Hindlimb muscle (tissue), 1 donor: ENCODE results near the gene SMNDC1. TPM values are rescaled to one million over a fixed set of nuclear protein-coding genes. Genes with fewer than 3 reads are reported as not detected.
"Not testable (repeated sequence)": the region's sequence is repeated elsewhere in the genome, so short reads cannot be mapped to it uniquely, and the experiment has no call there.

Experiments used
- DNase-seq: peaks from one replicate; pipeline ENCODE4 v3.0.0-alpha.2; 2013
- polyA plus RNA-seq: library from polyadenylated mRNA; unstranded; fragments of 120-200 nt; gene quantifications from one replicate; pipeline ENCODE4 v1.2.1, GENCODE V29; 2013; ENCODE audit not compliant: insufficient read length

The SMNDC1 gene
- polyA plus RNA-seq: 33.9 TPM

DNA sequence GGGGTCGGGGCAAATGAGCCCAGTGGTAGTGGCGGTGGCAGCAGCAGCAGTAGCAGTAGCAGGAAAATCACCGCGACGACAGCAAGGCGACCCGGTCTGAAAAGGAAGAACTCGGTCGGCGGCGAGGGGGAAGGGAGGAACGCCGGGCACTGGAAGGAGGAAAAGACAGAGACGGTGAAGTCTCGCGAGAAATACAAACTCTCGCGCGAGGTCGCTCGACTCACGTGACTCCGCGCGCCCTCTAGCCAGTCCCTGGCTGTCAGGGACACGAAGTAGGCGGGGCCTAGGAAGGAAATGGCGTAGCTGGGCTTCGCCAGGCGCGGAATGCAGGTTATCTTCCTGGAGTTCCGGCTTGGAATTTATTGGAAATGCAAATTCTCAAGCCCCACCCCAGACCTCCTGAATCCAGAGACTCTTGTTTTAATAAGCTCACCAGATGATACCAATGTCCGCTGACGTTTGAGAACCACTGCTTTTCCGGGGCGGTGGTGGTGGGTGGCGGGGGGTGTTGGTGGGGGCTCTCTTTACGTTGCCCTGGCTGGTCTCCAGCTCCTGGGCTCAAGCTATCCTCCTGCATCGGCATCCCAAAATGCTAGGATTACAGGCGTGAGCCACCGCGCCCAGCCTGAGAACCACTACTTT, at the start of gene SMNDC1:
Gene SMNDC1, minus strand, starts transcription at position 141 of the 642 bp plus-strand sequence. CDS start 1,333 bp downstream, outside the sequence.
- DNase-seq: peak; percentile 99

DNA sequence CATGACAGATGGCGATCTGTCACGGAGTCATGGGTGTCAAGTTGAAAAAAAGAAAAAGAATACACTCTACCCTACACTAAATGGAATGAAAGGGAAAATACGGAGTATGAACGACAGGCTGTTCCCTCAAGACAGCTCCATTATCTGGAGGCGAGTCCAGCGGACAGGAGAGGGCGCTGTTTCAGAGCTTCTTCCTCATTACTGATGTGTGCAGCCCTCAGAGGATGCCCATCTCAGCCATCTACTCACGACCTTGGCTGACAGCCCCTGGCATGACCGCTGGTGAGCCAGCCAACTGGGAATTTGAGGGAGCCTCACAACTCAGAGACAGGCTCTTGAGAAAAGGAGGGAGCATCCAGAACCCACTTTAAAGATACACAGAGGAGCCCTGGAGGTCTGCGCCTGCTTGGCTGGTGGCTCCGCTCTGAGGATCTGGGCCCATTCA, 49.6 kb upstream of the SMNDC1 start:
- peak; percentile 37 for DNase-seq

DNA sequence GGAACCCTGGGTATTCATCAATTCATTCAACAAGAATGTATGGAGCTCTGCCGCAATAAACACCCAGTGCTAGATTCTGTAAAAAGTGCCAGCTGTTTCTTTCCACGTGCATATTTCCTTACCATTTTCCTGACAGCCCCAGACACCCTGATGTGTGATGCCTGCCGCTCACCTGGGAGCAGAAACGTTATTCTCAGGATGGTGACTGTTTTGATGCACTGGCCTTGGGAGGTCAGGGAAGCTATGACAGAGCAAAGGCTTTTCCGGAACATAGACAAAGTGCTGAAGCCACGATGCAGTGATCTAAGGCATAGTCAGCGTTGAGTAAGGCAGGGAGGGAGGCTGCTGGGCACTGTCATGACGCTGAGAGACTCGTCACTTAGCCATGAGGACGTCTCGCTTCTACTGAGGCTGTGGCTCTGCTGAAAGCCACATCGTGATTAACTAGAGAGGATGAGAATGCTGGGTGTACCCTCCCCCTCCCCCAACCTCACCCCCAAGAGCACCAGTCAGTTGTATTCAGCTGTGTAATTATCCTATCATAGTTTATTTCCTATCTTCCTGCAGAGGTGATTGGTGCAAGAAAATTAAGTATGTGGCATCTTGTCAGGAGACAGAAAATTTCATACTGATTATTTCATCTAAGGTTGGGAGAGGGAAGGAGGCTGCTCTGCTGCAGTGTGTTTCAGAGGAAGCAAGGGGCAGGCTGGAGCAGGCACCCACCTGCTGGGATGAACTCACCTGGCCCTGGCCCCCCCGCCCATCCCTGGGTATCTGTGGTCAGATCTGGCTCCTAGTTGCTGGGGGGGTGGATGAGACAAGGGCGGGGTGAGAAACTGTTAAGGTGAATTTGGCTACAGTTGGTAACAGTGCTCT, 48.8 kb upstream of the SMNDC1 start:
- no peak for DNase-seq

DNA sequence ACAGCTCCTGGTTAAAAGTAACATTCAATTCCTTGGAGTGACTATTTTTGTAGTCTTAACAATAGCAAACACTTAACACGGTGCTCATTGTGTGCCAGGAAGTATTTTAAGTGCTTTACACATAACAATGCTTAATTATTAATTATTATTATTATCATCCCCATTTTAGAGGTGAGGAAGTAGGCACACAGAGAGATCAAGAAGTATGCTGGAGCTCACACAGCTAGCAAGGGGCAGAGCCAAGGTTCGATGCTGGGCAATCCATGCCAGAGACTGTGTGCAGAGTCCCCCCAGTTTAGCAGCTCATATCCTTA, 48.2 kb upstream of the SMNDC1 start:
- no peak for DNase-seq

DNA sequence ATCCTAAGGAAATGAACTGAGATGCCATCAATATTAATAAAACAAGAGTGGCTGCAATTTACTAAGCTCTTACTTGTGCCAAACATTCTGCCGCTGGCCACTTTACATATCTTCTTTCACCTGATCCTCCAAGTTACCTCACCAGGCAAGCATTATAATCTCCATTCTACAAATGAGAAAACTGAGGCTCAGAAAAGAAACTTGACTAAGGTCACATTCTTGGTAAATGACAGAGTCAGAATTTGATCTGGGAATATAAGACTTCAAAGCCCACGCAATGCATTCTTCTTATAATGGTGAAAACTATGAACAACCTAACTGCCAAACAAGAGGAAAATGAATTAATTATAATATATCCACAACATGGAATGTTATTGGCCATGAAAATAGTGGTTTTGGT, 46.1 kb upstream of the SMNDC1 start:
- DNase-seq: no peak

DNA sequence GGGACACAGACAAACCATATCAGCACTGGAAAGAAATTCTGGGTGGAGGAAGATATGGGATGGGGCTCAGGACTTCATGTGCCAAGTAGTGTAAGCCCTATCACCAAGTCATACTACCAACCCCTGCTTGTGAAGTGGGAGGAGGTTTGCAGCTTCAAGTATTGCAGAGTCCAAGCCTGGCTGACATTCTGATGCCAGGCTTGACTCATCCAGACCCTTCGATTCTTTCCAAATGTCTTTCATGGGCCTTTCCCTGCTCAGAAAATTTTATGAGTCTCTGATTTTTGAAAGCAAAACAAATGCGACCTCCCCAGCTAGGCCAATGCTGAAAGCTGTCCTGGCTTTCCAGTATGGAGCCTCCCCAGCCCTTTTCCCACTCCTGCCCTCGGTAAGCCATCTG, 45.1 kb upstream of the SMNDC1 start:
- DNase-seq: no peak

DNA sequence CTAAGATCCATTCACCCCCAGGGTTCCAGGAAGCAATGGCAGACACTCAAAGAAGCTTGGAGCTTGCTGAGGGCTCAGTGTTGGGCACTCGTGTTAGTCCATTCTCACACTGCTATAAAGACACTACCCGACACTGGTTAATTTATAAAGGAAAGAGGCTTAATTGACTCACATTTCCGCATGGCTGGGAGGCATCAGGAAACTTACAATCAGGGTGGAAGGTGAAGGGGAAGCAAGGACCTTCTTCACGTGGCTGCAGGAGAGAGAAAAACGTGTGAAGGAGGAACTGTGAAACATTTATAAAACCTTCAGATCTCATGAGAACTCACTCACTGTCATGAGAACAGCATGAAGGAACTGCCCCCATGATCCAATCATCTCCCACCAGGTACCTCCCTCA, 44.7 kb upstream of the SMNDC1 start:
- DNase-seq: no peak

DNA sequence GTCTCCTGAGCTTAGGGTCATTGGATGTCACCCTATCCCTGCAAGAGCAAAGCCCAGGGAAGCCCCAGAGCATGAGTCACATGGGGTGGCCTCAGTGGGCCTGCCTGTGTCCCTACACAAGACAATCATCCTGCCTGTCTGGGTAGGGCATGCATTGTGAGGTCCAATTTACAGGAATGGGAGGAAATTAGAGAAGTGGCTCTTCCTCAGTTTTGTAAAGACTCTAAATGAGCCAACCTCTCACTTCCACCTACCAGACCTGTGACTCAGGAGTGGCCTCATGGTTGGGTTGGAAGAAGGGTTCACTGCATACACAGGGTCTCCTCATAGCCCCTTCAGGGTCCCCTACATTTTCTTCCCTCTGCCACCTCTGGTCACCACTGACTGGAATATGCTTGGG, 43.6 kb upstream of the SMNDC1 start:
- DNase-seq: no peak

DNA sequence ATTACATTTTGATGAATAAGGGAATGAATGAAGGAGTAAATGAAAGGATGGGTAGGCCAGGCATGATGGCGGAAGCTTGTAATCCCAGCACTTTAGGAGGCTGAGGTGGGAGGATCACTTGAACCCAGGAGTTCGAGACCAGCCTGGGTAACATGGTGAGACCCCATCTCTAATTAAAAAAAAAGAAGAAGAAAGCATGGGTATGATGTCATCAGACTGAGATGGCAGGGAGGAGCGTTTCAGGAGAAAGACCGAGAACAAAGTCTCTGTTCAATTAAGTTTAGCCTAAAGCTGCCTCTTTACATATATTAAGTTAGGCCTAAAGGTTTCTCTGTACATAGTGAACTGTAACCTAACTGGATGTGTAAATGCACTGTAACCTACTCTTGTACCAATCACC, 42.2 kb upstream of the SMNDC1 start:
- no peak for DNase-seq

DNA sequence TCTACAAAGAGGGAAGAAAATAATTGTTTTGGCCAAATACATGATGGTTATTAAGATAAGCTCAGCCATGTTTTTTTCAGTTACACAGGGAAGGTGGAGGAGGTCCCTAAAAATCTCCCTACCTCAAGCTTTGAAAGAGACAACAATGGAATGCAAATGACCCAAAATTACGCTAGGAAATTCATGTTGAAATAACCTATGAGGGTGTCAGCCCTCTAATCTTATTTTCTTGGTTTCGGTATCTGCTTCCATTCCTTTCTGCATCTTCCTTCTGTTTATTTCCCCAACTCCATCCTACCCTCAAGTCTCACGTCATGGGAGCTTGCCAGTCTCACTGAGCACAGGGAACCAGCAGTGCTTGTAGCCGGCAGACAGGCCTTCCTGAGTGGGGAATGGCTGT, 40.6 kb upstream of the SMNDC1 start:
- DNase-seq: no peak

DNA sequence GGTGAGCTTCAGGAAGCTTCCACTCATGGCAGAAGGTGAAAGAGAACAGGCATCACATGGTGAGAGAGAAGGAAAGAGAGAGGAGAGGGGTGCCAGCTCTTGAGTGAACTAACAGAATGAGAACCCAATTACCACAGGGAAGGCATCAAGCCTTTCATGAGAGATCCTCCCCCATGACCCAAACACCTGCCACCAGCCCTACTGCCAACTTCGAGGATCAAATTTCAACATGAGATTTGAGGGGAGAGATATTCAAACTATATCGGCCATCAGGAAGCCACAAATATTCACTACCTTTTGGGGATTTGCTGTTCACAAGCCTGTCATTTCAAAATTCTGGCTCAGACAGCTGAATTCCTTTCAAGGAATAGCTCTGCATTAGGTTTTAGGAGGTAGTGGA, 39.9 kb upstream of the SMNDC1 start:
- DNase-seq: no peak

DNA sequence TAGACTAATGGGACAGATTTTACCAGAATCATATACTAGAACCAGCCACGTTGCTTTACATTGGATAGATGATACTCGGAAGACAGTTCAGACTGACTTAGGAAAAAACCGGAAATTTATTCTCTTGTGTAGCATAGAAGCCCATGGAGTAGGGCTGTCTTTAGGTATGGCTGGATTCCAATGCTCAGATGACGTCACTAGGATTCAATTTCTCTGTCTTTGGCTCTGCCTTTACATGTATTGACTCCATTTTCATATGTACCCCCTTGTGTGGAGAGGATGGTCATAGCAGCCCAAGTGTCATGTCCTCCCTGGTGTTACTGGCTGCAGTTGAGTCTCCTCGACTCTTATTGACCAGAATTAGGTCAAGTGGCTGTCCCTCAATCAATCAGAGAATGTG, 39.2 kb upstream of the SMNDC1 start:
- no peak for DNase-seq

DNA sequence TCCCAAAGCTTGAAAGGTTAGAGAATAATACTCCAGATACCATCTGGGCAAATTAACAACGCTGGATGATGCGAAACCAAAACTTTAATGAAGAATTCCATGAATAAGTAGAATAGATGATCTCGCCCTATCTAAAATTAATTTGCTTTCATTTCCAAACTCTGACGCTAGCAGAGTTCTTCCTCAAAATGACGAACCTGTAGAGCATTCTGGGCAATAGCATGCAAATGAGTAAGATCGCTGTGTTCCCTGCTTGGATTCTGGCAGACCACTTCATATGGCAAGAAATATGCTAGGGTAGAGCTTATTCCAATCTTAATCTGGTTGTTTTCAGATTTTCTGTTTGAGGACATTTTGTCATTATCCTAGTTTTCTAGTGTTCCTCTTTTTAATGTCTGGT, 36.1 kb upstream of the SMNDC1 start:
- no peak for DNase-seq

DNA sequence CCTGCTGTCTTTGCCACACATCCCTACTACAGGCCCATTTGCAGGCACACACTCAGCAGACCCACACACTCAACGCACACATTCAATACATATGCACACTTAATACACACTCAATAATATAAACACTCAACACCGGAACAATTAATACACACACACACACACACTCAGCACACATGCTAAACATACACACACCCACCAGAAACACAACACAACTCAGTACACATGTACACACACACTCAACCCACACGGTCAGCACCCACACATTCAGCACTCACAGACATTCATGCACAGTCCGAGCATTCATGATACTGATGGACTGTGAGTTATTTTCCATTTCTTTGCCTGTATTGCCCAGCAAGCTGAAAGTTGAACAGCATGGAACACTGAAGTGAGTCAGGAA, 35.4 kb upstream of the SMNDC1 start:
- no peak for DNase-seq

DNA sequence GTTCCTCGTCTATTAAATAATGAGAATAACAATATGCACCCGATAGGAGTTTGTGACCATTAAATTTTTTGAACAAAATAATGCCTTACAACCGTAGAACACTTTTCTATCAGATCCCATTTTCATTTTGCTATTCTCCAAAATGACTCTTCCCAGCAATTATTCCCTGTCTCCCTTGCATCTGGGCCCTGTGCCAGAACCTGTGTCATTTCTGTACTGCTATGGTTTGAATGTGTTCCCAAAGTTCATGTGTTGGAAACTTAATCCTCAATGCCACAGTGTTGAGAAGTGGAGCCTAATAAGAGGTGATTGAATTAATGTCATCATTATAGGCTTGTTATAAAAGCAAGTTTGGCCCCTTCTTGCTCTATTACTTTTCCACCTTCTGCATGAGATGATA, 33.2 kb upstream of the SMNDC1 start:
- DNase-seq: no peak

DNA sequence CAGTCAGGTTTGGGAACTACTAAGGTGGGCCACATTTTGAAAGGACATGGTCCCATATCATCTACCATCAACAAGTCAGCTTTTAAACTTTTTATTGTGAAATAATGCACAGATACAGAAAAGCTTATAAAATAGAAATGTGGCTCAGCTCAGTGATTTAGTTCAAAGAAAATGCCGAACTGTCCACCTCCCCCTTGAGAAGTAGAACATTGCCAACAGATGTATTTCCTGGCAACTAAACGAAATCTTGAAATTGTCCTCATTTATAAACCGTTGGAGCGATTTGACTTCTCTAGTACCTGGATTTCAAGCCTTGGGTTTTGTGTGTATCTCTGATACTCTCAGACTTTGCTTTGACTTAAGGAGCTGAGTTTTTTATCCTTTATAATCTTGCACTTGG, 32.7 kb upstream of the SMNDC1 start:
- DNase-seq: no peak

DNA sequence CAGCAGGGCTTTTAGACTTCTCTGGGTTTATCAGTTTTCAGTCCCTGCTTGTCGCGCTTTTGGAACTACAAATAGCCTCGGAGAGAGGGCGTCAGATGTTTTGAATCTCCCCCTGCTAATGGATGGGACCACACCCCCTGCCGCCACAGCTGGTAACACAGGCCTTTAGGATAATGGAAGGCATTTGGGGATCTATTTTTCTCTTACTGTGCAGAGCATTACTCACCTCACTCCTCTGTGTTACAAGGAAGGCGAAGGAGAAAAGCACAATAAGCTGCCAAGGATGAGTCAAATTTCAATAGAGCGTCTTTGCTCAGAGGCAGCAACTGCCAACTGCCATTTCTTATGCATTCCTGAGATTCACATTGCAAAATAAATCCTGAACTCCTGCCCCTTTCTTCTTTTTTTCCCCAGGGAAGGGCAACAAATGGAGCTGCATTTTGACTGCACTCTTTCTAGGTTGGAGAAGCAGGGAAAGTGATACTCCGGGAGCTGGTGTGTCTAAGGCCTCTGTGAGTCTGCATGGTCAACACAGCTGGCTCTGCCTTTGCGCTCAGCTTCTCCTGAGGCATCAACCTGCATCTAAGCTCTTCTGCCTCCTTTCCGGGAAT, 31.5 kb upstream of the SMNDC1 start:
- DNase-seq: peak; percentile 63

DNA sequence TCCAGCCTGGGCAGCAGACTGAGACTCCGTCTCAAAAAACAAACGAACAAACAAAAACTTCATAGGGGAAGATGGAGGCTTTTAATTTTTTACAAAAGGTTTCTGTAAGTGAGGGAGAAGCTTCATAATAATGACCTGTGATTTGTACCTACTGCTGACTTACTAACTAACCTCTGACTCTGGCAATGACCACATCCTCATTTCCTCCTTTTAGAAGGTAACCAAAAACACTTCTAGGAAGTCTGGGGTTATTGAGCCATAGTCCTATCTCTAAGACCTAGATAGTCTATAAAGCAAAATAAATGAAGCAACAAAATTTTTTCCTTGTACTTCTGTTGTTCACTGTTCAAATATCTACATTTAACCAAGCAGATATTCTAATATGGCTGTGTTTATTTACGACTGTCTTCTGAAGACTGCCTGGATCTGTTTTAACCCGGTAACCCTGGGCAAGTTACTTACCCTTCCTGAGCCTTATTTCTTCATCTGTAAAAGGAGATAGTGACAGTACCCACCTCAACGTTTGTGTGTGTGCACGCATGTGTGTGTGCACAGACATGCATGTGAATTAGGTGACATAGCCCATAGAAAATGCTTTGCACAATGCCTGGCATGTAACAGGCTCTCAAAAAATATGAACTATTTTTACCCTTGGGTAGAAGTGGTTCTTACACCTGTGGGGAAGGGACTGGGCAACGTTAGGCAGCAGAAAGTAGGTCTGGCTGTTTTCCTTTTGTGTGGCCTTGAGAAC, 30.8 kb upstream of the SMNDC1 start:
- no peak for DNase-seq

DNA sequence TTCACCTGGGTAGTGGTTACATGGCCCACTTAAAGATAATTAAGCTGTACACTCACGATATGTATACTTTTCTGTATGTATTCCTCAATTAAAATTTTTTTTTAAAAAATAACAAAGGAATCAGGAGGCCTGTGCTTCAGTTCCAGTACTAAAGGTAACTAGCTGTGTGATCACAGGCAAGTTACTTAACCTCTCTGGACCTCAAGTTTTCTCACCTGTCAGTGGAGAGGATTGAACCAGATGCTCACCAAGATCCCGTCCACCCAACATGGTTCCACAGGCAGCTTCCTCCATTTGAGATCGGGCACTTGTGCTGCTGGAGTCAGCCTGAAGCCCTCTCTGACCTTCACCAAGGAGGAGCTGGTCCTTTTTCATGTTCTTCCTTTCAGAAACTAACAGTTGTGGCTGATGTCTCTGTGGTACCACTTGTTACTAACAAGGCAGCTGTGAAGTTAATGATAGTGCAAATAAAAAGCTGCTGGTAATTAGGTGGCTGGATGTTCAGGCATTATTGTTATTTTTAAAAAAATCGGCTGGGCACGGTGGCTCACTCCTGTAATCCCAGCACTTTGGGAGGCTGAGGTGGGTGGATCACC, 29.4 kb upstream of the SMNDC1 start:
- no peak for DNase-seq

DNA sequence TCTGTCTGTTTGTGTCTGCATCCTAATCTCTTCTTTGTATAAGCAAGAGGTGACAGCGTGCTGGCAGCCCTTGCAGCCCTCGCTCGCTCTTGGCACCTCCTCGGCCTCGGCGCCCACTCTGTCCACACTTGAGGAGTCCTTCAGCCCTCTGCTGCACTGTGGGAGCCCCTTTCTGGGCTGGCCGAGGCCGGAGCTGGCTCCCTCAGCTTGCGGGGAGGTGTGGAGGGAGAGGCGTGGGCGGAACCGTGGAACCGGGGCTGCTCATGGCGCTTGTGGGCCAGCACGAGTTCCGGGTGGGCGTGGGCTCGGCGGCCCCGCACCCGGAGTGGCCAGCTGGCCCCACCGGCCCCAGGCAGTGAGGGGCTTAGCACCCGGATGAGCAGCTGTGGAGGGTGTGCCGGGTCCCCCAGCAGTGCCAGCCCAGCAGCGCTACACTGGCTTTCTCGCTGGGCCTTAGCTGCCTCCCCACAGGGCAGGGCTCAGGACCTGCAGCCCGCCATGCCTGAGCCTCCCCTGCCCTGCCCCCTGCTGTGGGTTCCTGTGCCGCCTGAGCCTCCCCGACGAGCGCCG, 26.6 kb upstream of the SMNDC1 start:
- not testable (repeated sequence) for DNase-seq

DNA sequence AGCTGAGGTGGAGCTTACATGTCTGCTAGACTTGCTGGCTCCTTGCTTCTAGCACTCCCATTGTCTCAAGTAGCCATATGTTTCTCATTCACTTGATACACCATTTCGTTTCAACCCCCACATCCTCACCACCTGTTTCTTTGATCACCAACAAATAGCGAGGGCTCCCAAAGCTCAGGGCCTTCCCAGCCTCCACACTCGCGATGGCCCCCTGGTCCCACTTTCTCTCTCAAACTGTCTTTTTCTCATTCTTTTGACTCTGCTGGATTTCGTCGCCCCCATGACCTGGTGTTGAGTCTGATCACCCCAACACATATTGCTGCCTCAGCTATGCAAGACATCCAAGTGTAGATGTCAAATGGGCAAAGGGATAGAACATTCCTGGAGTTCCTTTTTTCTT, 26.0 kb upstream of the SMNDC1 start:
- no peak for DNase-seq

DNA sequence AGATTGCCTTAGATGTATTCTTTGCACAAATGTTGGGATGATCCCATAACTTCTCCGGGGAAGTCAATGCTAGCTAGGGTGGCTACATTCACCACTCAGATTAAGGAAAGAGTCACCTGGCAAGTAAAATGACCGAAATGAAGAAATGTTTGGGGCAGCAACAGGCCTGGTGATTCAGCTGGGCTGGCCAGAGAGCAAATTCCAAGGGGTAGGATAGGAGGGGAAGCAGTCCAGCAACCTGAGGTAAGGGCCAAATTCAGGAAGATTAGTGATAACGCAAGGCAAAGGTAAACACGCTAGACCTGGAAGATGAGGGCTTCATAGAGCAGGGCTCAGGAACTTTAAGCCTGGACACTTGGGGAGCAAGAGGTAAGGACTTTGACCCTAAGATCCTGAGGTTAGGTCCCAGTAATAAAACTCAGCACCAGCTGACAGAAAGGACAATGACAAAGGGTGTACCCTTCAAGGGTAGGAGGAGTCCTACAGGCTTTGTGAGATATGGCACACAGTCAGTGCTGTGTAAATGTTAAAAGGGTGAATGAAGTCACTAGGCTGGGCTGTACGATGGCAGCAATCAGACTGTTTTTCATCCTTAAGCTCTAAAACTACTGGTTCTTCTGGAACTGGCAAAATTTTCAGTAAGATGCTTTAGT, 22.7 kb upstream of the SMNDC1 start:
- DNase-seq: no peak
